Stimulated activated CD4-positive, alpha-beta T cell treated with anti-CD3 and anti-CD28 coated beads, Interleukin-15, amount 100 ng/mL, for 48 hours (primary cell): ENCODE data around the gene CFAP70.

ENCODE experiments used
- DNase-seq, 2 donors: peaks; one replicate each; pipeline ENCODE4 v3.0.0-alpha.2; 2020; ENCODE audit warnings: low read depth in 2 of 2

Gene CFAP70

GRCh38 chr10:73252445-73253224, 106.0 kb downstream of the CFAP70 start, which contains the start of gene MRPS16:
Gene MRPS16, minus strand, starts transcription at chr10:73252644. Its CDS starts 162 bp downstream, at chr10:73252482.
- peak; percentile 88 to 89 for DNase-seq

- no peak for DNase-seq
These were observed 106.8 kb downstream of the CFAP70 start for GRCh38 chr10:73251683-73252444.

DNA sequence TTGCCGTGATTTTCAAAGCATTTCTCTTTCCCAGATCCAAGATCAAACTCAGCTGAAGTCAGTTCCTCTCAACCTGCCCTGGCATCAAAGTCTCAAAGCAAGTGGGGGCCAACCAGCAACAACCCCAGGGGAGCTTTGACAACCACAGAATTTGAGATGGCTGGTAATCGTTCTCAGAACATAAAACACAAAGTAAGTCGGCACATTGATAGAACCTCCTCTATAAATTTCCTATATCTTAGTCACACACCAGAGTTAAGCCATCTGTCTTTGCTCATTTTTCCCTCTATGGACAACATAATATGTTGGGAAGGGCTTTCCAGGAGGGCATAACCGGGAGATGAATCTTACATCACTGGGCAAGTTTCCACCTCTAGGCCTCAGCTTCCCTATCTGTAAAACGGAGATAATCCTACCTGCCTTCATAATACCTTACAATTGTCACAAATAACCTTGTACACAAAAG, 110.4 kb downstream of the CFAP70 start:
- no peak for DNase-seq

DNA sequence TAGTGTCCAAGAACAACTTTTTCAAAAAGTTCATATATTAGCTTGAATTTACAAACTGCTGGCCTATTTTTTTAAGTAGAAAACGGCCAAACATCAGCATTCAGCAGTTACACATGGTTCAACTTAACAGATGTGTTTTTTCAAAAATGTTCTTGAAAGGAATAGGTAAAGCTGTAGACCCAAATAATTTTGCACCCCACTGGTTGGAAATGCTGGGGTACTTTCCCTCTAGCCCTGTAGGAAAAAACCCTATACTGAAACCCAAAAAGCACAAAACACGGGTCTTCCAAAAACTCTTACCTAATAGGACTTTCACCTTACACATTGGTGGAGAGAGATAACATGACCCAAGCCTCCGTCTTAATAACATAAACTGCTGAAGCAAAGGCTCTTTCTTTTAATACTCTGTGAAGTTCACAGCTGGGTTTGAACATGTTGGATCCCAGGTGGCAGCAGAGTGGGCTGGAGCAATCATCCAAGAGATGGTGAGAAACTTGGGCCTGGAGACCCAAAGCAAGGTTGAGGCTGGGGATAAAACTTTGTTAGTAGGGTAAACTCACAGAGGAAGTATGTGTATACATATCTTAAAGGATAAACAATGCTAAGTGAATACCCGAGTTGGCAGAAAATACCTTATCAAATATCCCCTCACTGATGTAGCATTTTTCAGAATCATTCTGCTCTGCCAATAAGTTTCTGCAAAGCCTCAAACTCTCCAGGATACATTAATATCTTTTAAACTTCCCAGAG, 111.0 kb downstream of the CFAP70 start:
- DNase-seq = no peak

DNA sequence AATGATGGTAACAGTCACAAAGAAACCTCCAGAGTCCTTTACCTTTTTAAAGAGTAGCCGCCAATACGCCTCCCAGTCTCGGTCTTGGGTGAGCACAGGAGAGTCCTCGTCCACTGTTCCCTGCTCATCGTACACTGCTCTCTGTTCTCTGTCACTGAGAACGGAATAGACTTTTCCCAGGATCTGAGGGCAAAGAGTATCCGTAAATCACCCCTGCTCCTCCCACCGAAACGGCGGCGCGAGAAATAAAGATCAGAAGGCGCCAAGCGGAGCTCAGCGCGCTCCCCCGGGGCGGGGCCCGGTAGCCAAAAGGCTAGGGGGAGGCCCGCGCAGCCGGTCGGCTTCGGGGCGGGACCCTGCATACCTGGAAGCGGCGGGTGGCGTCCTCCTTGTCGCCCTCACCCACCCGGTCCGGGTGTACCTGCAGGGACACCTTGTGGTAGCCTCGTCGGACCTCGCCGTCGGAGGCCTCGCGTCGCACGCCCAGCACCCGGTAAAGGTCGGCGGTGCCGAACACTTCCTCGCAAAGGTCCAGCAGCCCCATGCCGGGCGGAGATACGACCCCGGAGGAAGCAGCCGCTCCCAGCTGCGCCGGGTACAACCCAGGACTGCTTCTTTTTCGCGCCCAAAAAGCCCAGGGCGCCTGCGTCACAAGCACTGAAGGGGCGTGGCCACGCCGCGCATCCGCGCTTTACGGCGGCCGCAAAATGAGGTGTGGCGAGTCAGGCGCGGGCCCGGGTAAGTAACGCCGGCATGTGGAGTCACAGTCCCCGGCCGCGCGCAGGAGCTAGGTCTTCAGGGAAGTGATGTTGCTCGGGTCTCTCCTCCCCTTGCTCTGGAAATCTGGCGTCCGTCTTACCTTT, 111.8 kb downstream of the CFAP70 start, which contains the start of gene DNAJC9:
DNAJC9 (minus strand) TSS at position 610 of the 863 bp plus-strand sequence; CDS start at position 544, 66 bp downstream.
- DNase-seq = peak; percentile 92 to 97

GRCh38 chr10:73246322-73246645, 112.4 kb downstream of the CFAP70 start:
- DNase-seq = no peak

- no peak for DNase-seq
These were observed 113.7 kb downstream of the CFAP70 start for GRCh38 chr10:73244866-73245477.

- no peak for DNase-seq
These were observed 118.8 kb downstream of the CFAP70 start for GRCh38 chr10:73239908-73240307.

DNA sequence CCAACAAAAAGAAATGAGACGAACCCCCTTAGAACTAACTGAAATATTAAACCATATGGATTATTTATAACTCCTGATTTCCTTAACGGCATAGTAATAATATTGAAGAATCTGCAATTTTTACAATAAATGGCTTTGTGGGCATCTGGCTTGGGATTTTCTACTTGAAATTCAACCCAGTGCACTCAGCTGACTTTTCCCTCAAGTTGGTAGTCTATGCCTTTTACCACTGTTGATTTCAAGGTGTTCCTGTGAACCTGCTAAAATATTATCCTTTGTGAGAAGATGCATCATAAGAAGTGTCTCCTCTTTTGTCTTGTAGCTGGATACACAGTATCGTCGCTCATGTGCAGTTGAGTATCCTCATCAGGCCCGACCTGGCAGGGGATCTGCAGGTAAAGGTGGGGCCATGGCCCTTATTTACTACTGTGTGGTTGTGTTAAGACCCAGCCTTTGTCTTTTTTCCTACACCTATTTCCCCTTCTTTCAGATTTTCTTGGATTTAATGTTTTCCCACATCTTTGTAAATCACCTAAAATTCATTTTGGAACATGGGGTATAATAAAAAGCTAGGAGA, 119.6 kb downstream of the CFAP70 start:
- no peak for DNase-seq

- DNase-seq = no peak
These were observed 124.0 kb downstream of the CFAP70 start for GRCh38 chr10:73234695-73235094.

DNA sequence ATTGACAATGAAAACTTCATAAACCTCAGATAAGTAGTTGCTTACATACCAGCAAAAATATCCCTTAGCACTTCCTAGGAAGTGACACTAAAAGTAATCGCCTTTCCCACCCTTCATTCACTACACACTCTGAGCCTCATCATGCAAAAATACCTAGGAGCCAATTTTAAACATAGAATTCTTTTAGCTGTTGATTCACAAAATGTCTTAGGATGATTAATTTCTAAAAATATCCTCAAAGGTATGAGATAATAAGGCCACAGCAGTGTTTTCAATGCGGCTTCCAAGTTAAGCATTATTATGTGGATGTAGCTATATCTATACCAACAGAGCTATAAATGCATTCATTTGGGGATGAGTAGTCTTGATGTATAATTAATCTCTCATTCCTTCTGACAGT, 124.8 kb downstream of the CFAP70 start:
- DNase-seq = no peak

DNA sequence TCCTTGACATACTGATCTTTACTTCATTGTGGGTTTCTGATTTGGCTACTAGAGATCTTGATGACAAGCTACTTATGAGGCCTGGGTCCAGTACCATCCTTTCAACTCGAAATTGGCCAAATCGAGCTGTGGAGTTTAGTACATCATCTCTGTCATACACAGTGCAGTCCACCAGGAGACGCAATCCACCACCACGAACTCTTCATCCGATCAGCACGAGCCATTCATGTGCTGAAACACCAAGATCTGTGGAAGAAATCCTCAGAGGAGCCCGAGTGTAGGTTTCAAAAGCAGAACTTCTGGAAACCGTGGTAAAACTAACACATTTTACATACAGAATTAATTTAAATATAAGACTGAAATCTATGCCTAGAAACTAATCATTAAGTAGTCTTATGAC, 125.8 kb downstream of the CFAP70 start:
- no peak for DNase-seq

GRCh38 chr10:73229567-73229966, 129.1 kb downstream of the CFAP70 start:
- no peak for DNase-seq

DNA sequence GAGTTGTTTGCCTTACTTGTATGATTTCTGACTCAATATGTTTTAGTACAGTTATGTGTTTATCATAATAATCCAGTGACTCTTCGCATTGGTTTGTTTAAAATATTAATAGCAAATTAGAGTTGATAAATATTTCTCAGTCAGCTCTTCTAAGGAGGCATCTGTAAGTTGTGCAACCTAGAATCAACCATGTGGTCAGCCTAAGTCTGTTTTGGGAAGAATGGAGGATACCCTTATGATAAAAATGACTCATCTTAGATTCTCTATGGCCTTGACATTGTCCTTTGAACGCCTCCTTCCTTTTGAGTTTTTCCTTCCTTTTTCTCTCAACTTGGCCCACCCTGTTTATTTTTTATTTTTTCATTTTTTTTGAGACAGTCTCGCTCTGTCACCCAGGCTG, 130.4 kb downstream of the CFAP70 start:
- no peak for DNase-seq

- no peak for DNase-seq
These were observed 132.0 kb downstream of the CFAP70 start for GRCh38 chr10:73226663-73227062.

GRCh38 chr10:73225518-73225917, 133.1 kb downstream of the CFAP70 start:
- DNase-seq = no peak

DNA sequence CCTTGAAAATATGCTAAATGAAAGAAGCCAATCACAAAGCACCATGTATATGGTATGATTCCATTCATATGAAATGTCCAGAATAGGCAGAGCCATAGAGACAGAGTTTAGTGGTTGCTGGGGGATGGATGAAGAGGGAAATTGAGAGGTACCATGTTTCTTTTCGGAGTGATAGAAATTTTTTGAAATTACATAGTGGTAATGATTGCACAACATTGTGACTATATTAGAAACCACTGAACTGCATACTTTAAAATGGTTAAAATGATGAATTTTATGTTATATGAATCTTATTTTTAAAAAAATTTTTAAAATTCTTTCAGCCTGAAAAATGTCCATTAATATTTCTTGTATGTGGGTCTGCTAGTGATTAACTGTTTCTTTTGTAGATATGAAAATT, 137.7 kb downstream of the CFAP70 start:
- DNase-seq = no peak

DNA sequence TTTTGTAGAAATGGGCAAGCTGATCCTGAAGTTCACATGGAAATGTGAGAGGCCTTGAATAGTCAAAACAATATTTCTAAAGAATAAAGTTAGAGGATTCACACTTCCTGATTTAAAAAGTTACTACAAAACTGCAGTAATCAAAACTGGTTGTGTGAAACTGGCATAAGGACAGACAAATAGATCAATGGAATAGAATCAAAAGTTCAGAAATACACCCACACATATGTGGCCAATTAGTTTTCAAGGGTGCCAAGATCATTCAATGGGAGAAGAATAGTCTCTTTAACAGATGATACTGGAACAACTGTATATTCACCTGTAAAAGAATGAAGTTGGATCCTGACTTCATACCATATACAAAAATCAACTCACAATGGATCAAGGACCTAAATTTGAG, 139.3 kb downstream of the CFAP70 start:
- DNase-seq = no peak

DNA sequence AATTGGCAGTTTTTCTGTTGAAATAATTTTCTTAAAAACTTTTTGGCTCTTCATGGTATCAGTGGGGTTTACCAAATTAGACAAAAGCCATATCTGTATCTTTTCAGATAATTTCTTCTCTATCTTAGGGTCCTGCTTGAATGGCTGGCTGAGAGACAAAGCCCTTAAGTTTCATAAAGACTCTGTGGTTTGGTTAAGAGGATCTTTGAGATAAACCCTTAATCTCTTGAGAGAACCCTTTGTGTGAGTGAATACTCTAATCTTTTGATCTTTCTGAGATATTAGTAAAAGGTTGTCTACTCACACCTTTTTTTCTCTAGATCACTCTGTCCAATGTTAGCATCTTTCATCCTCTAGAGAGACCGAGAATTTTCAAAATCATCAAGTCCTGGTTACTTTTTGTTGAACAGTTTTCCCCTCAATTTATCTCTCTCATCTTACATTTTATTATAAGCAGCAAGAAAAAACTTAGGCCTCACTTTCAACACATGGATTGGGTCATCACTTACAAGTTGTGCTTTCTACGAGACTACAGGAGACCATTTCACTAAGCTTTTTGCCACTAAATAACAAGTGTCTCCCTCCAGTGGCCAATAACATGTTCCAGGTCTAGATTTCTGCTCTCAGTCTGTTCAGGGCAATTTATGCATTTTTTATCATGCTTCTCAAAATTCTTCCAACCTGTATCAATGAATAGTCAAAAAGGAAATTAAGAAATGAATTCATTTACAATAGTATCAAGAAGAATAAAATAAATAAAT, 140.1 kb downstream of the CFAP70 start:
- no peak for DNase-seq

GRCh38 chr10:73217628-73218027, 141.0 kb downstream of the CFAP70 start:
- DNase-seq = no peak
